Endodermal cell (in vitro differentiated cells): Measurements from ENCODE around the gene GOSR2. TPM values are rescaled to one million over a fixed set of nuclear protein-coding genes. Genes with fewer than 3 reads are reported as not detected.
A peak's percentile ranks its signal among the peaks of the same experiment; 100 is the strongest.

Experiments used
- DNase-seq: peaks from one replicate; pipeline ENCODE4 v3.0.0-alpha.2; 2017
- H3K27ac ChIP-seq: 2 replicates; pipeline ENCODE4 v1.5.1; 2013; ENCODE audit warnings: mild to moderate bottlenecking, low read depth, low read length, moderate library complexity
- H3K27me3 ChIP-seq: 2 replicates; pipeline ENCODE4 v1.6.1; 2013; ENCODE audit warnings: mild to moderate bottlenecking, low read length, moderate library complexity; ENCODE audit not compliant: insufficient read depth, control insufficient read depth, poor library complexity, severe bottlenecking
- H3K36me3 ChIP-seq: 2 replicates; pipeline ENCODE4 v1.7.0; 2013; ENCODE audit warnings: mild to moderate bottlenecking, low read length, moderate library complexity; ENCODE audit not compliant: control insufficient read depth, insufficient read depth
- H3K4me1 ChIP-seq: one replicate; pipeline ENCODE4 v1.7.0; 2013; ENCODE audit warnings: low read length; ENCODE audit not compliant: control insufficient read depth, insufficient read depth
- H3K4me3 ChIP-seq: 2 replicates; pipeline ENCODE4 v1.5.1; 2013; ENCODE audit warnings: mild to moderate bottlenecking, low read length, moderate library complexity
- H3K9ac ChIP-seq: 2 replicates; pipeline ENCODE4 v1.6.1; 2013; ENCODE audit warnings: mild to moderate bottlenecking, low read length, moderate library complexity; ENCODE audit not compliant: poor library complexity, severe bottlenecking; ENCODE audit errors: extremely low read depth
- H3K9me3 ChIP-seq: 2 replicates; pipeline ENCODE4 v1.6.1; 2013; ENCODE audit warnings: mild to moderate bottlenecking, low read length, moderate library complexity; ENCODE audit not compliant: control insufficient read depth
- H3K27ac Mint-ChIP-seq: 2 replicates; pipeline ENCODE4 v1.8.0; 2020; ENCODE audit warnings: mixed read lengths
- H3K27me3 Mint-ChIP-seq: 2 replicates; pipeline ENCODE4 v1.8.0; 2021; ENCODE audit warnings: mild to moderate bottlenecking, mixed read lengths; ENCODE audit not compliant: insufficient read depth
- H3K36me3 Mint-ChIP-seq: 2 replicates; pipeline ENCODE4 v1.8.0; 2020; ENCODE audit warnings: low read depth, mixed read lengths
- H3K4me1 Mint-ChIP-seq: 2 replicates; pipeline ENCODE4 v1.8.0; 2020; ENCODE audit warnings: mixed read lengths
- H3K4me3 Mint-ChIP-seq: 2 replicates; pipeline ENCODE4 v1.8.0; 2020; ENCODE audit warnings: mild to moderate bottlenecking, moderate library complexity, mixed read lengths
- H3K9me3 Mint-ChIP-seq: 2 replicates; pipeline ENCODE4 v1.8.0; 2020; ENCODE audit warnings: mild to moderate bottlenecking, mixed read lengths
- CTCF ChIP-seq: fragments of 200-600 bp; sonication (generic); conservative IDR thresholded peaks from 2 replicates; pipeline ENCODE4 v1.5.0; 2021; ENCODE audit warnings: antibody characterized with exemption, mild to moderate bottlenecking
- WGBS, 2 experiments: methylation state at CpG; one replicate each; pipeline versions ENCODE4 v1.1.5 to v1.1.7; 2013; ENCODE audit warnings: missing lambda C conversion rate in 2 of 2, mixed read lengths in 1 of 2; ENCODE audit not compliant: insufficient coverage in 1 of 2, insufficient read length in 1 of 2; 5-methylcytosine and 5-hydroxymethylcytosine counted together
- total RNA-seq, 2 donors: library from RNA; stranded (reverse); fragmentation: NEBNext Ultra II Directional in 1 of 2; extraction: Animal tissue kit (Norgen Biotek cat#: 25700) in 1 of 2; gene quantifications; 2 replicates in 1 of 2; 3 replicates in 1 of 2; pipeline ENCODE4 v1.2.1, GENCODE V29; 2021

Gene GOSR2
- total RNA-seq, 2 donors from 2014 or later = 51.9 to 65.5 TPM

GRCh38 chr17:46940692-46941404 lies 17.9 kb downstream of the GOSR2 start:
- H3K9ac ChIP-seq = no peak overlapping the region
- Mint-ChIP-seq H3K27me3 (peaks cover 9% of the 10 kb centered on the region), H3K9me3 (no peaks in the 10 kb centered on the region), H3K36me3 (peaks cover 48% of the 10 kb centered on the region), H3K4me3 (no peak overlapping the region), H3K4me1 (peaks cover 18% of the 10 kb centered on the region), H3K27ac (peak overlapping the region; percentile 20)
- H3K27me3 ChIP-seq = no peaks in the 10 kb centered on the region
- H3K36me3 ChIP-seq = peaks cover 51% of the 10 kb centered on the region
- H3K27ac ChIP-seq = no peak overlapping the region
- TF ChIP-seq CTCF = peak; percentile 93
- H3K9me3 ChIP-seq = no peaks in the 10 kb centered on the region
- no peak overlapping the region for H3K4me3 ChIP-seq
- peaks cover 11% of the 10 kb centered on the region for H3K4me1 ChIP-seq
- 47 to 67% methylated on average over 3 to 7 of the region's 7 CpGs for WGBS, 2 experiments
- DNase-seq = peak; percentile 99

- peak; percentile 96 for TF ChIP-seq CTCF
- H3K4me3 ChIP-seq = no peak overlapping the region
- H3K27me3 Mint-ChIP-seq = peaks cover 22% of the 10 kb centered on the region
- H3K27ac ChIP-seq = no peak overlapping the region
- peak; percentile 96 for DNase-seq
- H3K4me1 Mint-ChIP-seq = peaks cover 20% of the 10 kb centered on the region
- H3K36me3 ChIP-seq = peaks cover 39% of the 10 kb centered on the region
- 83 to 91% methylated on average over 7 to 10 of the region's 10 CpGs for whole genome bisulfite sequencing, 2 experiments
- peaks cover 34% of the 10 kb centered on the region for H3K36me3 Mint-ChIP-seq
- H3K4me3 Mint-ChIP-seq = no peak overlapping the region
- no peaks in the 10 kb centered on the region for H3K9me3 Mint-ChIP-seq
- peaks cover 11% of the 10 kb centered on the region for H3K4me1 ChIP-seq
- peaks cover 8% of the 10 kb centered on the region for H3K27me3 ChIP-seq
- no peaks in the 10 kb centered on the region for H3K9me3 ChIP-seq
- no peak overlapping the region for H3K9ac ChIP-seq
- H3K27ac Mint-ChIP-seq = no peak overlapping the region
Measured at GRCh38 chr17:46942441-46943217, 19.7 kb downstream of the GOSR2 start.

- WGBS, 2 experiments = 93 to 94% methylated on average over 2 of the region's 2 CpGs
- peaks cover 20% of the 10 kb centered on the region for H3K4me1 Mint-ChIP-seq
- H3K9me3 Mint-ChIP-seq = no peaks in the 10 kb centered on the region
- no peak overlapping the region for H3K4me3 Mint-ChIP-seq
- H3K4me3 ChIP-seq = no peak overlapping the region
- H3K4me1 ChIP-seq = peaks cover 11% of the 10 kb centered on the region
- H3K27me3 ChIP-seq = peaks cover 13% of the 10 kb centered on the region
- peak overlapping the region; percentile 55 for H3K27ac Mint-ChIP-seq
- H3K36me3 ChIP-seq = peaks cover 35% of the 10 kb centered on the region
- H3K9me3 ChIP-seq = no peaks in the 10 kb centered on the region
- H3K27me3 Mint-ChIP-seq = peaks cover 28% of the 10 kb centered on the region
- TF ChIP-seq CTCF = no peak
- H3K9ac ChIP-seq = no peak overlapping the region
- DNase-seq = no peak
- H3K27ac ChIP-seq = no peak overlapping the region
- peaks cover 30% of the 10 kb centered on the region for H3K36me3 Mint-ChIP-seq
Measured at GRCh38 chr17:46943218-46943500, 20.2 kb downstream of the GOSR2 start.
